ENCODE results near the gene YTHDF1. TPM values are rescaled to one million over a fixed set of nuclear protein-coding genes. Genes with fewer than 3 reads are reported as not detected.
A peak's percentile ranks its signal among the peaks of the same experiment; 100 is the strongest.

YTHDF1 gene
- total RNA-seq, 1 donor from 2014 or later, result 62.1 TPM

GRCh38 chr20:63176427-63177133, 39.4 kb downstream of the YTHDF1 start:
- DNase-seq (ENCODE audit: low spot score), result no peak
- Mint-ChIP-seq H3K36me3 (ENCODE audit: low read depth, unreplicated experiment) (peaks cover 3% of the 10 kb centered on the region), H3K4me3 (ENCODE audit: unreplicated experiment) (peak overlapping the region; percentile 63), H3K9me3 (ENCODE audit: unreplicated experiment) (no peaks in the 10 kb centered on the region), H3K4me1 (ENCODE audit: unreplicated experiment) (peaks cover 5% of the 10 kb centered on the region), H3K27ac (ENCODE audit: unreplicated experiment) (no peak overlapping the region), H3K27me3 (ENCODE audit: unreplicated experiment) (peaks cover 18% of the 10 kb centered on the region)
- no peak for TF ChIP-seq CTCF (IDR thresholded peaks at IDR 0.05; ENCODE audit: unreplicated experiment)

GRCh38 chr20:63176034-63176426, 39.9 kb downstream of the YTHDF1 start:
- no peak for DNase-seq (ENCODE audit: low spot score)
- Mint-ChIP-seq H3K27me3 (ENCODE audit: unreplicated experiment) (peaks cover 21% of the 10 kb centered on the region), H3K27ac (ENCODE audit: unreplicated experiment) (no peak overlapping the region), H3K4me3 (ENCODE audit: unreplicated experiment) (peak overlapping the region; percentile 63), H3K9me3 (ENCODE audit: unreplicated experiment) (no peaks in the 10 kb centered on the region), H3K36me3 (ENCODE audit: low read depth, unreplicated experiment) (peaks cover 3% of the 10 kb centered on the region), H3K4me1 (ENCODE audit: unreplicated experiment) (peaks cover 5% of the 10 kb centered on the region)
- no peak for TF ChIP-seq CTCF (IDR thresholded peaks at IDR 0.05; ENCODE audit: unreplicated experiment)

- Mint-ChIP-seq H3K27ac (ENCODE audit: unreplicated experiment) (no peak overlapping the region), H3K9me3 (ENCODE audit: unreplicated experiment) (no peaks in the 10 kb centered on the region), H3K27me3 (ENCODE audit: unreplicated experiment) (peaks cover 20% of the 10 kb centered on the region), H3K4me1 (ENCODE audit: unreplicated experiment) (peaks cover 5% of the 10 kb centered on the region), H3K4me3 (ENCODE audit: unreplicated experiment) (no peak overlapping the region), H3K36me3 (ENCODE audit: low read depth, unreplicated experiment) (peaks cover 3% of the 10 kb centered on the region)
- DNase-seq (ENCODE audit: low spot score), result no peak
- no peak for TF ChIP-seq CTCF (IDR thresholded peaks at IDR 0.05; ENCODE audit: unreplicated experiment)
Observed at GRCh38 chr20:63175038-63175895, 40.7 kb downstream of the YTHDF1 start.

- H3K36me3 Mint-ChIP-seq (ENCODE audit: low read depth, unreplicated experiment), result peaks cover 3% of the 10 kb centered on the region
- no peak for DNase-seq (ENCODE audit: low spot score)
- H3K4me3 Mint-ChIP-seq (ENCODE audit: unreplicated experiment), result no peak overlapping the region
- H3K27ac Mint-ChIP-seq (ENCODE audit: unreplicated experiment), result no peak overlapping the region
- H3K27me3 Mint-ChIP-seq (ENCODE audit: unreplicated experiment), result peaks cover 18% of the 10 kb centered on the region
- no peak for TF ChIP-seq CTCF (IDR thresholded peaks at IDR 0.05; ENCODE audit: unreplicated experiment)
- H3K9me3 Mint-ChIP-seq (ENCODE audit: unreplicated experiment), result no peaks in the 10 kb centered on the region
- peaks cover 5% of the 10 kb centered on the region for H3K4me1 Mint-ChIP-seq (ENCODE audit: unreplicated experiment)
Observed at GRCh38 chr20:63174309-63175037, 41.5 kb downstream of the YTHDF1 start.
